Natural killer cell treated with Interleukin-12 subunit alpha and Interleukin-12 subunit beta and Interleukin-15 and Interleukin-18, amount 100 ng/mL, for 72 hours (primary cell): ENCODE data around the gene LRP2BP. TPM values are rescaled to one million over a fixed set of nuclear protein-coding genes. Genes with fewer than 3 reads are reported as not detected.
"Not testable (repeated sequence)": the region's sequence is repeated elsewhere in the genome, so short reads cannot be mapped to it uniquely, and the experiment has no call there.

Source experiments
- ATAC-seq, 2 donors: fragments of 150-1000 bp; cut with Tn5 transposase in 1 of 2; sonication (Bioruptor Pico), chemical (Tn5 transposase) in 1 of 2; 2 replicates each; pipeline ENCODE4 v1.10.0; 2021
- DNase-seq: peaks from one replicate; pipeline ENCODE4 v3.0.0; 2022; ENCODE audit warnings: low spot score
- H3K27ac Mint-ChIP-seq, 2 donors: 1 replicate in 1 of 2; 2 replicates in 1 of 2; pipeline ENCODE4 v1.8.0; 2022; ENCODE audit warnings: mixed read lengths in 2 of 2, mild to moderate bottlenecking in 1 of 2, moderate library complexity in 1 of 2
- H3K27me3 Mint-ChIP-seq, 2 donors: 1 replicate in 1 of 2; 2 replicates in 1 of 2; pipeline ENCODE4 v1.8.0; 2022; ENCODE audit warnings: mixed read lengths in 2 of 2
- H3K36me3 Mint-ChIP-seq: one replicate; pipeline ENCODE4 v1.8.0; 2022; ENCODE audit warnings: mixed read lengths
- H3K4me1 Mint-ChIP-seq, 2 donors: 1 replicate in 1 of 2; 2 replicates in 1 of 2; pipeline ENCODE4 v1.8.0; 2022; ENCODE audit warnings: low read depth in 2 of 2, mixed read lengths in 2 of 2, mild to moderate bottlenecking in 1 of 2
- H3K4me3 Mint-ChIP-seq: one replicate; pipeline ENCODE4 v1.8.0; 2022; ENCODE audit warnings: mixed read lengths
- H3K9me3 Mint-ChIP-seq: 2 replicates; pipeline ENCODE4 v1.8.0; 2022; ENCODE audit warnings: mixed read lengths
- total RNA-seq, 2 donors: library from RNA; stranded (reverse); gene quantifications; one replicate each; pipeline ENCODE4 v1.2.3, GENCODE V29; 2022

The LRP2BP gene
- total RNA-seq, 2 donors from 2014 or later, result 0.45 to 1.2 TPM

DNA sequence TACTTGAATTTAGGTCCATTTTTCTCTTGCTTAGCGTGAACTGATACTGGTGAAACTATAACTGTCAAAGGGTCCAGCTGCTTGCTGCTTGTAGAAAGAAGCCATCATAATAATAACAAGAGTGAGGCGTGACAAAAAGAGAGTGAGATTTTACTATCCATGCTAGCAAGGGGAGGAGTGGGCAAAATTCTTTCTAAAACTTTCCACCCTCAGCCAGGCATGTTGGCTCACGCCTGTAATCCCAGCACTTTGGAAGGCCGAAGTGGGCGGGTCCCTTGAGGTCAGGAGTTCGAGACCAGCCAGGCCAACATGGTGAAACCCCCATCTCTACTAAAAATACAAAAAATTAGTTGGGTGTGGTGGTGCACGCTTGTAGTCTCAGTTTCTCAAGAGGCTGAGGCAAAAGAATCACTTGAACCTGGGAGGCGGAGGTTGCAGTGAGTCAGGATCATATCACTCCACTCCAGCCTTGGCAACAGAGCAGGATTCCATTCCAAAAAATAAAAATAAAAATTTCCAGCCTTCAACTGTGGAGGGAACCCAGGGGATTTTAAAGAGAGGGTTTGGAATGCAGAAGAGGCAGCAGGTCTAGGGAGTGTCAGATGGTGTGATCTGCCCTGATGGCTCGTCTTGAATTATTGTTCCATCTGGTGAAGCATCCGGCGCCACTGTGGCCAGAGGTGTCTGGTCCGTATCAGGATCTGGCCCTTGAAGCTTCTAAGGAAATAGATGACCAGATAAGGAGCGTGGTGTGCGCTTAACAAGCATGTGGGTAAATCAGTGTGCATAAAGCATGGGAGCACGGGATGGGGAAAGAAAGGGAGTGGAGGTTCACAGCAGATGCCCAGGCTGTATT, 51.8 kb downstream of the LRP2BP start:
- peaks cover 15 to 44% of the 10 kb centered on the region in 2 donors for H3K4me1 Mint-ChIP-seq

DNA sequence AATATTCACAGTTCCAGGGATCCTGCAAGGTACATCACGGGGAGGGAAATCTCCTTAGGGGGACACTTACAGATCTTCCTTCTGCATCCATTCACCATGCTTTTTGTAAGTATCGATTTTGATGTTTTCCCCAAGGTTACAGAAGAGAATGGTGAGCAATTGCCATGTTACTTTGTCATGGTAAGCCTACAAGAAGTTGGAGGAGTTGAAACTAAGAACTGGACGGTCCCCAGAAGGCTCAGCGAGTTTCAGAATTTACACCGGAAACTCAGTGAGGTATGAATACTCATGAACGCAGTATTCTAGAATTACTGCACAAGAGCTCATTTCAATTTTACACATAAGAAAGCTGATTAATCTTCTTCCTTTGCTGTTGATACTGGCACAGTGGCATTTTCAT, 53.9 kb downstream of the LRP2BP start:
- peaks cover 15 to 44% of the 10 kb centered on the region in 2 donors for H3K4me1 Mint-ChIP-seq
- H3K4me3 Mint-ChIP-seq, result peak overlapping the region; percentile 46
- H3K27ac Mint-ChIP-seq, result peak overlapping the region in 1 of 2 donors; percentile 65
- H3K9me3 Mint-ChIP-seq, result no peaks in the 10 kb centered on the region
- peak in 1 of 2 donors; percentile 69 for ATAC-seq
- peaks cover 21% of the 10 kb centered on the region for H3K36me3 Mint-ChIP-seq
- DNase-seq, result no peak
- no peaks in the 10 kb centered on the region for H3K27me3 Mint-ChIP-seq

More for the DNA sequence above, 51.8 kb downstream of the LRP2BP start:
- Mint-ChIP-seq H3K36me3 (peaks cover 31% of the 10 kb centered on the region), H3K4me3 (peak overlapping the region; percentile 42), H3K27ac (peak overlapping the region; percentile 78 to 79), H3K9me3 (no peaks in the 10 kb centered on the region), H3K27me3 (no peaks in the 10 kb centered on the region)
- DNase-seq (no peak), ATAC-seq (peak; percentile 50 to 64)

DNA sequence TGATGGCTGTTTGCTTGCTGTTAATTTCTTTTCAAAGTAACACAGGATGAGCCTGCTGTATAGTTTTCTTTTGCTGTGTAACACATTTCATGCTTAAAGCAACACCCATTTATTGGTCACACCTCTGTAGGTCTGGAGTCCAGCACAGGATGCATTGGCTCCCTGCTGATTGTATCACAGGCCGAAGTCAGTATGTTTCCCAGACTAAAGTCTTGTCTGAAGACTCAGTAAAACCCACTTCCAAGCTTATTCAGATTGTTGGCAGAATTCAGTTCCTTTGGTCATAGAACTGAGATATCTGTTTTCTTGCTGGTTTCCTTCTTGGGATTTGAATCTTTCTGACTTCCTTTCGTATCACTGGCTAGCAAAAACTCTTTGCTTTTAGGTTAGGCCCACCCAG, 54.3 kb downstream of the LRP2BP start:
- no peaks in the 10 kb centered on the region for H3K27me3 Mint-ChIP-seq
- ATAC-seq (peak in 1 of 2 donors; percentile 45), DNase-seq (no peak)
- H3K36me3 Mint-ChIP-seq, result peaks cover 19% of the 10 kb centered on the region
- peak overlapping the region in 1 of 2 donors; percentile 65 for H3K27ac Mint-ChIP-seq
- peak overlapping the region; percentile 46 for H3K4me3 Mint-ChIP-seq
- H3K4me1 Mint-ChIP-seq, result peaks cover 15 to 44% of the 10 kb centered on the region in 2 donors
- no peaks in the 10 kb centered on the region for H3K9me3 Mint-ChIP-seq

DNA sequence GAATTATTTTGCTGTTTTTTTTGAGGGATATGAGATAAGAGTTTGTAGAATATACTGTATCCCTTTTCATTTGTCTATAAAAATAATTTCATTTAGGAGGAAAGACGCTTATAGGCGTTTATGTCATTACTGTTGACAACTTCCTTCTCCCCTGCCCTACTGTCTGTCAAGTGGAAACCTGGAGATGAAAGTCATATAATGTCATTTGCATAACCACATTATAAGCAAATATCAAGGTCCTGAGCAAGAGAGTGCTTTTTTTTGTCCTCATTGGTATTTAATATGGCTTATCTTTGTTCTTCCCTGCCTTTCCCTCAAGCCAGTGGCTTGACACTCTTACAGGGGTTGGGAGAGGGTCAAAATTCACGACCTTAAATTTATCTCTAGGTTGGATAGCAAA, 55.8 kb downstream of the LRP2BP start:
- Mint-ChIP-seq H3K4me1 (peaks cover 13 to 40% of the 10 kb centered on the region in 2 donors), H3K27me3 (no peaks in the 10 kb centered on the region), H3K27ac (peak overlapping the region in 1 of 2 donors; percentile 65), H3K9me3 (no peaks in the 10 kb centered on the region), H3K36me3 (peaks cover 19% of the 10 kb centered on the region), H3K4me3 (no peak overlapping the region)
- ATAC-seq (no peak), DNase-seq (no peak)

DNA sequence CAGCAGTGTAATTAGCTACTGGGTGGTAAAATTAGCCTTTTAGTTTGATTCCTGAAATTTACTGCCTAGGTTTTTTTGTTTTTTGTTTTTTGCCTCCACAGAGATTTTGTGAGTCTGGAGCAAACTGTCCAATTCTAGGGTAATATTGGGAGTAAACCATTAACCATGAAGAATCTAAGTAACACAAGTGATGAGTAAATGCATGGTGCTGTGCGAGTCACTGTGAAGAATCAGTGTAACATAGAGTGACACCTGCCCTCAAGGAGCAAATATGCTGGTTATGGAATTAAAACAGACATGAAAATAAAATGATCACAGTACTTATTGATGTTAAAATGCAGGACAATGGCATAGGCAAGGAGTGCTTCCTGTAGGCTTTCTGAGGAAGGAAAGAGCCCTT, 60.1 kb downstream of the LRP2BP start:
- H3K27ac Mint-ChIP-seq, result no peak overlapping the region
- peaks cover 13% of the 10 kb centered on the region for H3K36me3 Mint-ChIP-seq
- no peak for ATAC-seq
- H3K27me3 Mint-ChIP-seq, result no peaks in the 10 kb centered on the region
- no peak for DNase-seq
- H3K4me1 Mint-ChIP-seq, result peaks cover 0 to 3% of the 10 kb centered on the region in 2 donors
- no peak overlapping the region for H3K4me3 Mint-ChIP-seq
- no peaks in the 10 kb centered on the region for H3K9me3 Mint-ChIP-seq

DNA sequence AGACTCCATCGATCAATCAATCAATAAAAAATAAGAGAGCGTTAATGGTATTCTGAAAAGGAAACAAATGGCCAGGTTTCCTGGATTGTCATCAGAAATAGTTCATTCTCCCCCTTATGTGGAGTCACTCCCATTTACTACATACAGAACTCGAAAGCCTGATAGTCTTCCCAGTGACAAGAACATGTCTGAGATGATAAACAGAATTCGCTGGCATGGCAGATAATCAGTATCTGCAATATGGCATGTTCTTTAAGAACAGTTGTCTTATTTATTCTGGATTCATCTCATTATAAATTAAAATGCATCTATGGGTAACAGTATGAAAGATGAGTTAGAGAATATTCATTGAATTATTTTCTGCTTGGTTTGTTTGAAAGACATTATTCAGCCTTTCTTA, 61.4 kb downstream of the LRP2BP start:
- Mint-ChIP-seq H3K4me3 (no peak overlapping the region), H3K9me3 (peaks cover 2% of the 10 kb centered on the region), H3K36me3 (peaks cover 9% of the 10 kb centered on the region), H3K27me3 (no peaks in the 10 kb centered on the region), H3K4me1 (peaks cover 0 to 4% of the 10 kb centered on the region in 2 donors), H3K27ac (no peak overlapping the region)
- ATAC-seq (no peak), DNase-seq (no peak)

DNA sequence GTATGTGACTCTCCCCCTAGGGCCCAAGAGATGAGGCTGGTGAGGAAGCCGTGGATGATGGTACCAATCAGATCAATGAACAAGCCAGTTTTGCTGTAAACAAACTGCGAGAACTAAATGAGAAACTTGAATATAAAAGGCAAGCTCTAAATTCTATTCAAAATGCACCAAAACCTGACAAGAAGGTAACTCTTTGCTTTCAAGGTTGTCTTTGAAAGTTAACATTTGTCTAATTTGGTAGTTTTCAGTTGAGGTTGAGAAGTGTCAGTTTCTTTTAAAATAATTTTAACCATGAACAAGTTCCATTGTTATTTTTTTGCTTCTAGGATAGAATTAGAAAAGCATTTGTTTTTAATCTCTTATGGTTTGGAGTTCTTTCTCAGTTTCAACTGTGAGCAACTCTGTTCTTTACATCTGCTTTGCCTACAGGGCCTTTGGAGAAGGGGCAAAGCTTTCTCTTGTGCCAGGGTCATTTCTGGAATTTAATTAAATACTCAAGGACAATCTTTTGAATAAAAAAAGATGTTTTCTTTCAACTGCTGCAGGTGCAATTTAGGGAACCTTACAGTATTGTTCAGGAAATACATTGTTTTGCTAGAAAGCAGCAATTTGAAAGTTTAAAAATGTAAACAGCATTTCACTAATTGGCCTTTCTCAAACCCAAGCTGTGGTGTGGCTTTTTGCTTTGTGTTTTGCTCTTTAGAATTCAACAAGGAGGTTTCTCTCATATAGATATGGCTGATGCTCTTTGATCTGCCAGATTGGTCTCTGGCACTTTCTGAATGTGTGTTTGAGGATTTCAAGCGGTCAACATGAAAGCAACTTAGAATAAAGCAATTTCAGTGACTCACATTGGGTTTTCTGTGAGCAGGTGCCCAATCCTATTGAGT, 62.9 kb downstream of the LRP2BP start:
- Mint-ChIP-seq H3K27ac (peak overlapping the region in 1 of 2 donors; percentile 49), H3K9me3 (peaks cover 2% of the 10 kb centered on the region)

DNA sequence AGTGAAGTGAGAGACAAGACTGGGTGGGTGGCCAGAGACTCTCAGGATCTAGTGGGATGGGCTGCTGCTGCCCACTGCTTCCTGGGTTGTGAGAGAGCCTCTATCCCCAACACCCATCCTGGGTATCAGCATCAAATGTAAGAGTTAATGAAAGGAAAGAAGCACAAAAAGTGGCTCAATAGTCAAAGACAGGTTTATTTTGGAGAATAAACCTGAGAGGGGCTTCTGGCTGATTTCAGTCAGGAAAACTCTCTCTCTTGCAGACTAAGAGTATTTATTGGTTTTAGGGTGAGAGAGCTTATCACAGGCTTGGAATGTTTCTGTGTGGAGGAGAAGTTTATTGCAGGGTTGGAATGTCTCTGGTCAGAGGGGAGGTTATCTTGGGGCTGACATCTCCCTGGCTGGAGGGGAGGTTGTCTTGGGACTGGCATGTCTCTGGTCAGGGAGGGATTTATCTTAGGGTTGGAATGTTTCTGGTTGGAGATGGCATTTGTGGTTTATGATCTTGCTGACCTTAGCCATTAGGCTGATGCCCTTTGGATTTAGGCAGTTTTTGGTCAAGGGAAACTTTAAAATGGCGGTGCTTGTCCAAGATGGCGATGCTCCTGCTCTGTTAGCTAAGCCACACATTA, 65.7 kb downstream of the LRP2BP start:
- not testable (repeated sequence) for ATAC-seq, H3K27me3 Mint-ChIP-seq, H3K4me3 Mint-ChIP-seq, DNase-seq, H3K27ac Mint-ChIP-seq, H3K9me3 Mint-ChIP-seq, H3K36me3 Mint-ChIP-seq, H3K4me1 Mint-ChIP-seq

More for the DNA sequence above, 62.9 kb downstream of the LRP2BP start:
- Mint-ChIP-seq H3K36me3 (no peaks in the 10 kb centered on the region), H3K4me3 (no peak overlapping the region), H3K27me3 (no peaks in the 10 kb centered on the region), H3K4me1 (peaks cover 0 to 4% of the 10 kb centered on the region in 2 donors)
- ATAC-seq (no peak), DNase-seq (no peak)

DNA sequence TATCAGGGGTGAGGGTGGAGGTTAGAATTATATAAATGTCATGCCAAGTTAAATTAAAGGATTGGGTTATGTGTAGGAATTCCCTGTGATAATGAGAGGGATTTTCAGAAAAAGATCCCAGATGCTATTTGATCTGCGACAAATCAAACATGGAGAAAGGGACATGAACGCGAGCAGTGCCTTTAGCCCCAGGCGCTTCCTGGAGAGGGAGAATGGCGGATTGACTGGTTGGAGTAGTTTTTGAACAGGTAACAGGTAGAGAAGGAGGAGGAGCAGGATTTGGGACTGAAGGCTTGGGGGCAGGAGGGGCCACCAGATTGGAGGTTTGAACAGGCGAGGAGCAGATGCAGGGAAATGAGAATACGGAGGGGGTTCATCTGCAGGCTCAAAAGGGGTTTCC, 67.1 kb downstream of the LRP2BP start:
- peaks cover 2% of the 10 kb centered on the region for H3K9me3 Mint-ChIP-seq
- DNase-seq (no peak), ATAC-seq (no peak)
- no peak overlapping the region for H3K27ac Mint-ChIP-seq
- H3K4me1 Mint-ChIP-seq, result peaks cover 0 to 4% of the 10 kb centered on the region in 2 donors
- no peaks in the 10 kb centered on the region for H3K27me3 Mint-ChIP-seq
- H3K4me3 Mint-ChIP-seq, result no peak overlapping the region
- H3K36me3 Mint-ChIP-seq, result no peaks in the 10 kb centered on the region

DNA sequence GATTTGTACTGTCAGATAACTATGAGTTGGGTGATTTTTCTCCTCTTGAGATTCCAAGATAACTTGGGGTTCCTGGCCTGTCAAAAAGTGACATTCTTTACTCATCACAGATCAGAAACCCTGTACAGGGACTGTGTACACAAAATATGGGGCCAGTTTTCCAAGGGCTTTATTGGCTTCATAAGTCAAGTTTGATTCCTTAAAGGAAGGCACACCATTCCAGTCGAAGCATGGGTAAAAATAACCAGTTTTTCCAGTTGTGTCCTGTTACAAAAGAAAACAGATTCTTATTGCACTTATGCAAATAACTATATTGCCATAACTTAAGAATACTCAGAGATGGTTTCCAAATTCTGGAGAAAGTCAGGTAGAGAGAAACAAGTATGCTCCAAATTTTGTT, 70.0 kb downstream of the LRP2BP start:
- not testable (repeated sequence) for H3K4me1 Mint-ChIP-seq, ATAC-seq, H3K4me3 Mint-ChIP-seq, H3K36me3 Mint-ChIP-seq, H3K9me3 Mint-ChIP-seq, DNase-seq, H3K27me3 Mint-ChIP-seq, H3K27ac Mint-ChIP-seq

DNA sequence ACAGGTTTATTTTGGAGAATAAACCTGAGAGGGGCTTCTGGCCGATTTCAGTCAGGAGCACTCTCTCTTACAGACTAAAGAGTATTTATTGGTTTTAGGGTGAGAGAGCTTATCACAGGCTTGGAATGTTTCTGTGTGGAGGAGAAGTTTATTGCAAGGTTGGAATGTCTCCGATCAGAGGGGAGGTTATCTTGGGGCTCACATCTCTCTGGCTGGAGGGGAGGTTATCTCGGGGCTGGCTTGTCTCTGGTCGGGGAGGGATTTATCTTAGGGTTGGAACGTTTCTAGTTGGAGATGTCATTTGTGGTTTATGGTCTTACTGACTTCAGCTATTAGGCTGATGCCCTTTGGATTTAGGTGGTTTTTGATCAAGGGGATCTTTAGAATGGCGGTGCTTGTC, 71.4 kb downstream of the LRP2BP start:
- not testable (repeated sequence) for H3K27ac Mint-ChIP-seq, H3K36me3 Mint-ChIP-seq, H3K4me1 Mint-ChIP-seq, H3K4me3 Mint-ChIP-seq, ATAC-seq, H3K9me3 Mint-ChIP-seq, DNase-seq, H3K27me3 Mint-ChIP-seq

DNA sequence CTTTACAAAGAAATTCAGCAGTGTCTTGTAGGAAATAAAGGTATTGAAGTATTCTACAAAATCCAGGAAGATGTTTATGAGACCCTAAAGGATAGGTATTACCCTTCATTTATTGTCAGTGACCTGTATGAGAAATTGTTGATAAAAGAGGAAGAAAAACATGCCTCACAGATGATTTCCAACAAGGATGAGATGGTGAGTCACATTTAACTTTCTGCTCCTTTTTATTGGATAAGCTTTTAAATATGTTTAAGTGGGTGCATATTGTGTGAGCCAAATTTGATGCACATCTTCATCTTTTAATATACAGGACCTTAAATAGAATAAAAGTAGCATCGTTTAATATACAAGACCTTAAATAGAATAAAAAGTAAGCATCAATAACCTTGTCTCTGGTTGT, 72.1 kb downstream of the LRP2BP start:
- ATAC-seq (no peak), DNase-seq (no peak)
- H3K27ac Mint-ChIP-seq, result no peak overlapping the region
- peaks cover 6% of the 10 kb centered on the region for H3K36me3 Mint-ChIP-seq
- H3K27me3 Mint-ChIP-seq, result no peaks in the 10 kb centered on the region
- no peak overlapping the region for H3K4me3 Mint-ChIP-seq
- peaks cover 0 to 3% of the 10 kb centered on the region in 2 donors for H3K4me1 Mint-ChIP-seq
- H3K9me3 Mint-ChIP-seq, result no peaks in the 10 kb centered on the region

DNA sequence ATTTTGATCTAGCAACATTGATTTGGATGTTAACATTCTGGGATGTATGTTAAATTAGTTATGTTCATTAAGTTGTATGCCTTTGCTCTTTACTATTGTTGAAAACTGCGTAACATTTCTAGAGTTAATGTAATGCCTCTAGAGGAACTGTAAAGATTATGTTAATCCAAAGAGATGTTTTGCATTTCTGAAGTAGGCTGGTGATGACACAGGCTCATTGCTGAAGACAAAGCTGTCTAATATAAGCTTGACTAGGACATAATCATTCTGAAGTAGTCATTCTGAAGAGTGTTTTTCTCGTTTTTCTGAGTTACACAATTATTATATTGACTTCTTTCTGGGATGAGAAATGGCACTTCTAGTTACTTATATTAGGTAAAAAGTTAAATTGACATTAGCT, 72.9 kb downstream of the LRP2BP start:
- peaks cover 4 to 7% of the 10 kb centered on the region in 2 donors for H3K4me1 Mint-ChIP-seq
- no peak overlapping the region for H3K27ac Mint-ChIP-seq
- H3K27me3 Mint-ChIP-seq, result no peaks in the 10 kb centered on the region

More for the DNA sequence above, 72.9 kb downstream of the LRP2BP start:
- peaks cover 6% of the 10 kb centered on the region for H3K36me3 Mint-ChIP-seq
- no peak overlapping the region for H3K4me3 Mint-ChIP-seq
- no peaks in the 10 kb centered on the region for H3K9me3 Mint-ChIP-seq
- no peak for ATAC-seq
- no peak for DNase-seq
